HG03097 (cell line): ENCODE data around the gene INPP4B.
"Not testable (repeated sequence)": the region's sequence is repeated elsewhere in the genome, so short reads cannot be mapped to it uniquely, and the experiment has no call there.

Experiments used
- ATAC-seq: cut with Tn5 transposase; IDR thresholded peaks from one replicate; pipeline ENCODE4 v1.9.1; 2021; ENCODE audit not compliant: unreplicated experiment, low FRiP score

Gene INPP4B

DNA sequence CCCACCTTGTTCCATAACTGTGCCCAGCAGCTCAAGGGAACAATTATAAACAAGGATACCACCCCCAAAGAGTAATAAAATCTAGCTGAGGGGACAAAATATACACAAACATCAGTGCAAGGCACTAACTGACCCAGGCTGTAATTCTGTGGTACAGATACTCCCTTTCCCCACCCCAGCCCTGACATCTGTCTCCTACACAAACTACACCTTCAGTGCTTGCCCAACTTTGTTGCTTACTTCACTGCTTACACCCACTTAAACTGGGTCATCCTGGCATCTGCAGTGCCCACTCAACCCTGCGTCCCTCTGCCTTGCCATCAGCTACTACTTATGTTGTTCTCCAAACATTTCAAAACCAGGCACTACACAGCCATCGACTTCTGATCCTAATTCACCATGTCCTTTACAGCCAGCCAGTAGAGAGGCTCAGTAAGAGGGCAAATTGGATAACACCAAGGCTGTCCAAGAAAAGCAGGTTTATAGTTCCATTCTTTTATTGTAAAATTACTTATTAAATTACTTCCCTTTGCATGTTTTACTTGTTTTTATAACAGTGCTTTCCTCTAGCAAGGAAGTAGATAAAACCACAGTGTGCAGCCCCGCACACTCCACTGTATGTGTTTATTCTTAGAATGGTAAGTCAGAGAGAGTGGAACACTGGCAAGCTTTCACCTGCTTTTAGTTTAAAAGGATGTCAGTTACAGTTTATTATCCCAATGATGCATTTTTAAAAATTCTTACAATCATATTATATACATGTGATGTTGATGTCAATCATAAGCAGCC is 149.6 kb downstream of the INPP4B start:
- ATAC-seq = no peak

GRCh38 chr4:142690406-142691163 is 155.5 kb downstream of the INPP4B start:
- ATAC-seq = no peak

DNA sequence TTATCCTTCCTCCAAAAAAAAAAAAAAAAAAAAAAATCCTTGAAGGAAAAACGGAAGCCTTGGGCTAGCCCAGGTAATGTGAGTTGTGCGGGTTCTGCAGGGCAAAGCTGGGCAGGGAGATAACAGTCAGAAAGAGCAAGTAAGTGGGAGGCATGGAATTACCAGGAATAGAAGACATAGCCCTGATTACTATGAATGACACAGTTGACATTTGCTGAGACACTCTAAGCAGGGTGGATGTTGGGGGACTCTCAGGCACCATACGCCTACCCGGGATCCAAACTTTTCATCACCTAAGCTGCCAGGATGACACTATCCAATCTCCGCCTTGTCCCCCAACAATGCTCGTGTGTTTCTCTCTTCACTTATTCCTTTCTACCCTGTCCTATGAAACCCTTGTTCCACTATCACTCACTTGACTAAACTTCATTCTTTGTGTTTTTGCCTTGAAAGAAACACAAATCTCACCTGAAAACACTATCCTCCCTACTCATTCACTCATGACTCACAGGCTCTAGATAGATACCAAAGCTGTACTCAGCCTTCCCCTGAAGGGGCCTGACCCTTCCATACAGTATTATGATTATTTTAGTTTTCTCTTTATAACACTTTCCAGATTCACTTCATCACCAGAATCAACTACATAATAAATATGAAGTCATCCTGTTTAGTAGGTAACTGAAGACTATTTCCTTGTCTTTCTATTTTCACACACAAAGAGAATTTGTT is 158.4 kb downstream of the INPP4B start:
- no peak for ATAC-seq

DNA sequence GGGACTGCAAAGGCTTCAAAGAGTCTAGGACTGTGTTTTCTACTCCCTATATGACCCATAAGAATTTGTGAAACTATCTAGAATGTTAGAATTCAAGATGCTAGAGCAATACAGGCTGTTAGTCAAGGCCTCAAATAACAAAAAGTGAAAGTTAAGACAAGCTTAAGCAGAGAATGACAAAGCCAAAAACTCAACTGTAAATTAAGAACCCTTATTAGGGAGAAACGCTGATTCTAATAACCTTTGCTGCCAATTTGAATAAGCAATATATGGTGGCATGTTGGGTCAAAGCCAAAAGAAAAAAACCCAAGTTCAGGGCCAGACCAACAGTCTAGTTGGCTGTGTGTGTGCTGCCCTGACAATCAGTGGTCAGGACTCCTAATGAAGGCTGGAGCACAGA is 160.0 kb downstream of the INPP4B start:
- no peak for ATAC-seq

DNA sequence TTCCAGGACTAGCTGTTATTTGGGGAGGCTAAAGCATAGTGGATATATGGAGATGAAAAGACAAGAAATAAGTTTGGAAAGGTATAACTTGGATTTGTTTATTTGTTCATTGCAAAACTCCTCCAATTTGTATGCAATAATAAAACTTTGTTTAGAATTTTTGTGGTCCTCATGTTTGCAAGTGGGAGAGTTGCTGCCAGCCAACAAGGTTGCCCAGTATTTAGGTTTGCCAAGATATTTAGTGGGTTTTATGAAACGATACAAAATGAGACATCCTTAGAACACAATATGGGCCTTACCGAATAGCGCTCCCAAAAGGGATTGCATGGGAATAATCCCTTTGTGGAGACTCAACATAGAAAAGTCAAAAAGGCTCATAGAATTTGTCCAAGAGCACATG is 162.1 kb downstream of the INPP4B start:
- no peak for ATAC-seq

GRCh38 chr4:142683503-142683902 is 162.6 kb downstream of the INPP4B start:
- ATAC-seq = no peak

DNA sequence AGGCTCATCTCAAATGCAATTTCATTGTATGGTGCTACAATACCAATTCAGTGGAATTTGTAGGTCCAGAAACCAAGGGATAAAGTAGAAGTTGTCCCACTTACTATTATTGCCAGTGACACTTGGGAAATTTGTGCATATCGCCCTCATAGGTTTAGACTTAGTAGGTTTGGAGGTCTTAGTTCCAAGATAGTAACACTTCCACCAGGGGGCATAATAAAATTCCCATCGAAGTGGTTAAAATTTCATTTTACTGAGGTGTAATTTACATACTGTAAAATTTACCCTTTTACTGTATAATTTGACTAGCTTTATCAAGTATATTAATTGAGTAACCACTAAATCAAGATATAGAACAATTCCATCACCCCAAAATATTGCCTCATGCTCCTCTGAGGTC is 174.6 kb downstream of the INPP4B start:
- no peak for ATAC-seq

- ATAC-seq = no peak
Measured at GRCh38 chr4:142663828-142664227, 182.3 kb downstream of the INPP4B start.

DNA sequence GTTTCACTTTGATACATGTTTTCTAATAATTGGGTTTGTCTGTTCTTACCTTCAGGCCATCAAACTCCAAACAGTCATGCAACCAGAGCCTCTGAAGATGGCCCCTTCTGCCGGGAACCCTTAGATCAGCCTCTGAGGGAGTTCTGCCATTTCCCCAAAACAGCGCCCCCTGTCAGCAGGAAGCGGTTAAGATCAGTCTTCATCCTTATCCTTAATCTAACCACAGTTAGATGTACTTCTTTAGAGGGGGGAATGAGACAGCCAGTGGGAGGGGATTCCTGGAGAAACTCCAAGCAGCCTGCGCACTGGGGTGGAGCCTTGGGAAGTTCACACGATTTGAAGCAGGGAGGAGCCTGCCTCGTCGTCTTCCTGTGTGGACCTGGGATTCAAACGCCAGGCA is 185.4 kb downstream of the INPP4B start:
- no peak for ATAC-seq

DNA sequence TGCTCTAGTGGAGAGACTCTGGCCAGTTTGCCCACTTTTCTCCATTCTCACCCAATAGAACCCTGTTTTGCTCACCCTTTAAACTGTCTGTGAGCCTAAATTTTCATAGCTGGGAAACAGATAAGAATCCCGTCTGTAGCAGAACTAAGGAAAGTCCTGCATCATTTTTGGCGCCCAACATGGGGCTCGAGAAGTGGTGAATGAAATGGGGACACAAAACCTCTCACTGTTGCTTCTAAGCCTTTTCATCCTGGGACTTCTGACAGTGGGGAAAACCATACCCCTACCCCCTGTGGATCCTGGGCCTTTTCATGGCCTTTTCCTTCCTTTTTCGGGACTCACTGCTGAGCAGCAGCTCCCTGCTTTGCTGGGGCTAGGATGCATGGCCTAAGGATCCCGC is 189.9 kb downstream of the INPP4B start:
- ATAC-seq = no peak

DNA sequence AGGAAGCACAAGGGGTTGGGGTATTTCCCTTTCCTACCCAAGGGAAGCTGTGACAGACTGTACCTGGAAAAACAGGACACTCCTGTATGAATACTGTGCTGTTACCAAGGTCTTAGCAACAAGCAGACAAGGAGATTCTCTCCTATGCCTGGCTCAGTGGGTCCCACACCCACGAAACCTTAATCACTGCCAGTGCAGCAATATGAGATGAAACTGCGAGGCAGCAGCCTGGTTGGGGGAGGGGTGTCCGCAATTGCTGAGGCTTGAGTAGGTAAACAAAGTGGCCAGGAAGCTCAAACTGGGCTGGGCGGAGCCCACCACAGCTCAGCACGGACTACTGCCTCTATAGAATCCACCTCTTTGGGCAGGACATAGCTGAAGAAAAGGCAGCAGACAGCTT is 197.7 kb downstream of the INPP4B start:
- ATAC-seq = no peak

DNA sequence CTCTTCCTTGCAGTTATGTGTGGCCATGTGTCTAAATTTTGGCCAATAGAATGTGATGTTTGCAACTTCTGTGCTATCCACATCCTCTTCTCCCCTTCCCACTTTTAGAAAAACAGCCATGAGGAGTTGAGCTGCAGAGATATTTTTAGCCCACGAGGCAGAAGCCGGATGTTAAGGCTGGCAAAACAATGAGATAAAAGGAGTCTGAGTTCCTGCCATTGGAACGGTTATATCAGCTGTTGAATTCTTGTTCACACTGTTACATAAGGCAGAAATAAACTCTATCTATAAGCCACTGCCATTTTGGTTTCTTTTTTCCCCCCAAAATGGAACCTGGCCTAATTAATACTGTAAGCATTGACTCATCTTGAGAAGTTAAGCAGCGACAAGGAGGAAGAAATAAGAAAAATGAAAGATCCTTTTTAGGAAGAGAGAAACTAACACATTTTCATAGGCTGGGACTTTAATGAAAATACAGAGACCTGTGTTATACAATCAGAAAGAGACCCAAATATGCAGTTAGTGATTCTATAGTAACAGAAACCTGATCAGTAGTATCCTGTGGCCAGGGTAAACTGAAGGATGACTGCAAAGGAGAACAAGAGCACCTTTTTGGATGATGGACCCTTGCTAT is 200.5 kb downstream of the INPP4B start:
- ATAC-seq = no peak

DNA sequence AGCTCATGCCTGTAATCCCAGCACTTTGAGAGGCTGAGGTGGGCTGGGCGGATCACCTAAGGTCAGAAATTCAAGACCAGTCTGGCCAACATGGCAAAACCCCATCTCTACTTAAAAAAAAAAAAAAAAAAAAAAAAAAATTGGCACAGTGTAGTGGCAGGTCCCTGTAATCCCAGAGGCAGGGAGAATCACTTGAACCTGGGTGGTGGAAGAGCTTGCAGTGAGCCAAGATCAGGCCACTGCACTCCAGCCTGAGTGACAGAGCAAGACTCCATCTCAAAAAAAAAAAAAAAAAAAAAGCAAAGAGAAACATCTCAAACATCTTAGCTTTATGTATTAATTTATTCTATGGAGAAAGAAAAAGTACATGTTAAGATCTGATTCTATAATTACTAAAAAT is 201.5 kb downstream of the INPP4B start:
- not testable (repeated sequence) for ATAC-seq

GRCh38 chr4:142637614-142638013 is 208.5 kb downstream of the INPP4B start:
- ATAC-seq = no peak

- no peak for ATAC-seq
Measured at GRCh38 chr4:142631836-142632235, 214.3 kb downstream of the INPP4B start.

GRCh38 chr4:142615324-142615665 is 230.8 kb downstream of the INPP4B start:
- ATAC-seq = no peak

- no peak for ATAC-seq
Measured at GRCh38 chr4:142614621-142615323, 231.3 kb downstream of the INPP4B start.

DNA sequence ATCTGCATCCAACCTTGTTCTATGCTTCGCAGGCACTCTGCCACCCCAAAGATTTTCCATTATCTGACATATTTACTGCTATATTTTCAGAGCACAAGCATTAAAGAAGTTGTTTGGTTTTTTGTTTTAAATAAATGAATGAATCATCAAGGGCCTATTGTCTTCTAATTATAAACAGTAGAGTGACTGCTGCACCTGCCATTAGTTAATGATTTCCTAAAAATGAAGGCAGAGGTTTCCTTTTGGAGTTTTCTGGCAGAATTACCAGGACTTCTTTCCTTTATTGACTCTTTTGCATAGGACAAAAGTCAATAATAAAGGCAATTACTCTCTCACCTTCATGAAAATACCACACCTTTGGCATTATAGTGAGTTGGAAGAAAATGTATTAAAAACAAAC is 238.1 kb downstream of the INPP4B start:
- no peak for ATAC-seq

- ATAC-seq = no peak
Measured at GRCh38 chr4:142600952-142601351, 245.1 kb downstream of the INPP4B start.

- no peak for ATAC-seq
Measured at GRCh38 chr4:142598132-142598531, 248.0 kb downstream of the INPP4B start.
